ENCODE data around the gene LARP1B.

GRCh38 chr4:128060121-128060698, 902 bp upstream of the LARP1B start:
- no peak for TF ChIP-seq XRCC3 (IDR thresholded peaks at IDR 0.05)
- no peak for TF ChIP-seq CTCF (IDR thresholded peaks at IDR 0.05 in 2 of 3, conservative IDR thresholded peaks at IDR 0.05 in 1 of 3; ENCODE audit: insufficient read depth in 2 of 3, low read depth in 1 of 3, low read length in 3 of 3)
- TF ChIP-seq E2F1 (CRISPR knock-in tag; IDR thresholded peaks at IDR 0.05), result no peak
- no peak for TF ChIP-seq YY1 (IDR thresholded peaks at IDR 0.05; ENCODE audit: borderline replicate concordance in 1 of 3, control insufficient read depth in 1 of 3, extremely low read depth in 1 of 3, insufficient read depth in 3 of 3, insufficient read length in 1 of 3, insufficient replicate concordance in 2 of 3, low read depth in 1 of 3, low read length in 2 of 3)
- TF ChIP-seq POU5F1 (IDR thresholded peaks at IDR 0.05; ENCODE audit: borderline replicate concordance, low read depth, low read length, partially characterized antibody), result no peak
